LoVo (cell line): Measurements from ENCODE around the gene NFRKB.
"Not testable (repeated sequence)": the region's sequence is repeated elsewhere in the genome, so short reads cannot be mapped to it uniquely, and the experiment has no call there.

Experiments
- DNase-seq: peaks from one replicate; pipeline ENCODE4 v3.0.0-alpha.2; 2016; ENCODE audit warnings: low spot score

The NFRKB gene

DNA sequence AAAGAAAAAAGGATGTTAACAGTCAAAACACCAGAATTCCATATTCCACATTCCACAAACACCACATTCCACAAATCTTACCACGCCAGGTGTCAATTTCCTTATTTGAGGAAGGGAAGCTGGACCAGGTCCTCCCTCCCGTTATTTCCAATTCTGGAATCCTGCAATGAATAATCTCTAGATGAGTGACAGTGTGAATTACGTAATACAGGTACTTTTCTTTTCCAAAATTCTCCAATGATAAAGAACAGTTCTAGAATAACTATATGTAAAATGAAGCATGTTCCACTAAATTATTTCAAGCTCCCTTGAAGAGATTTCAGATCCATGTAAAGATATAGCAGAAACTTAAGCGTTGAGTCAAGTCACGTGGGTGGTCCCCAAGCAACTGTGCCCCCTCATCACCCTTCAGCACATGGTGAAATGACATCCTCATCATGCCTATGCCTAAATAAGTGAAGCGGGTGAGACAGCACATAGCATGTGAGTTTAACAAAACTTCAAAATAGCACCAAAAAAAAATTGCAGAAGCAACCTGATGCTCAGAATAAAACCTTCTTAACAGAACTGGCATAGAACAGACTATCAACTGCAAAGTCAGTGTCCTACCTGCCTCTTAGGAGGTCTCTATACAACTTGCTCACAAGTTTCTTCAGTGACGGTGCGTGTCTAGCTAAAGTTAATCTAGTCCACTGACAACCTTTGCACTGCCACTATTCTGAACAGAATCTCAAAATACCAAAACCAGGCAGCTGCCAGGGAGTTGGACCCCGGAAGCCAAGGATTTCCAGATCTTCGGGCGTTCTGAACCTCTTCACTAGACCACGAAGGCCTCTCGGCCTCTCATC is 876 bp downstream of the NFRKB start:
- DNase-seq, result peak; percentile 5

DNA sequence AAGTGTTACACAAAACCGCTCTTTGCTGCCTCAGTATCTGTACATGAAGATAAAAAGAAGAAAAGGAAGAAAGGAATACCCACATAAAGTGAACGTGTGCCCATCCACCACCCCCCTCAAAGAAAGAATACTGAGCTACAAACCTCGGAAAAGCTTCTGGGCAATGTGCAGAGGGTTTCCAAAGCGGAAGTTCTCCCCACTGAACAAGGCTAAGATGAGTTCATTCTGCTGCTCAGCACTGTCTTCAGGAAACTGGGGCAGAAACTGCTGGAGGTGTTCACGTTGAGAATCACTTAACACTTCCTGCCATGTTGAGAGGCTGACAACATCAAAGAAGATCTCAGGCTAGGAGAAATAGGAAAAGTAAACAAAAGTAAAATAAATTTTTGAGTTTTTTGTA is 6.9 kb downstream of the NFRKB start:
- DNase-seq, result no peak

DNA sequence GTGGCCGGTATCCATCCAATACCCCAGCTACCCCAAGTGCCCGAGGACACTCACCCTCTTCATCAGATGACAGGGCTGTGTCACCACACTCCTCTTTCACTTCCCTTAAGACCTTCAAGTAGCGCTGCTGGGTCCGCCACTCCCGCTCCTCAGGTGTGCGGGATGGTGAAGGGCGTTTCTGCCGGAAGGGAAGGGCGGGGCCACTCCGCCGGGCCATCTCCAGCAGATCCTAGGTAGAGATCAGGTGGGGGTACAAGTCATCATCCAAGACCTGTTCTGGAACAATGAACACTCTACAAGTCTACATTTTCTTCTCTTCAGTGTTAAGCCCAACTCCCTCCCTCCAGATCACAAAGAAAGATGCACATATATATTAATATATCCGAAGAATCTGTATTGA is 10.0 kb downstream of the NFRKB start:
- no peak for DNase-seq

DNA sequence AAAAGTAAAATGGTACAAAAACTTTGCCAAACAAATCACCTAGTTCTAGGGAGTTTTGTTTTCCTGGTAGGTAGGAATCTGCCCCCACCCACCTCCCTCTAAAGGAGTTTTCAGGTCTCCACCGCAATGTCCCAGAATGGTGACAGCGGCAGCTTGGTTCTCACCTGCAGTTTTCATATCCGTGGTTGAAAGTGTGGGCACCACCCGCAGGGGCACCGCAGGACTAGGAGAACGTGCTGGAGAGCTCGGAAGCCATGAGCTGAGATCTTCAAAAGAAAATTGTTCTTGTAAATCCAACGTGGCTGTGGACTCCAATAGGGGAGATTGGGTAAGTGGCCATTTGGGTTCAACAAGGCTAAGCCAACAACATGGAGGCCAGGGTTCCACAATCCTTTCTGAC is 10.8 kb downstream of the NFRKB start:
- DNase-seq, result no peak

GRCh38 chr11:129881570-129882170 is 13.7 kb downstream of the NFRKB start:
- DNase-seq, result no peak

GRCh38 chr11:129880311-129880710 is 15.1 kb downstream of the NFRKB start:
- DNase-seq, result no peak

DNA sequence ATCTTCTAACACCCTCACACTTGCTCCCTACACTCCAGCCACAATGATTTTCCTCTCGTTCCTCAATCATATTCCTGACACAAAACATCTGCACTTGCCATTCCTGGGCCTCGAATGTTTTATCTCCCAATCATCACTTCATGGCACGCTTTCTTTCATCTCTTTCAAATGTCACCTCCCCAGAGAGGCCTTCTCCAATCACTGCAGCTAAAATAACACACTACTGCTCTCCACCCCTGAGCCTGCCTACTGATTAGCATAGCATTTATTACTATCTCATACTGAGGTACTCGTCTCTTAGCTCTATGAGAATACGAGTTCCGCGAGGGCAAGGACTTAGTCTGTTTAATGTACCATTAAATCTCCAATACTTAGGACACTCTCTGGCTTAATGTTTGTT is 23.5 kb downstream of the NFRKB start:
- no peak for DNase-seq

GRCh38 chr11:129868626-129869025 is 26.8 kb downstream of the NFRKB start:
- not testable (repeated sequence) for DNase-seq

DNA sequence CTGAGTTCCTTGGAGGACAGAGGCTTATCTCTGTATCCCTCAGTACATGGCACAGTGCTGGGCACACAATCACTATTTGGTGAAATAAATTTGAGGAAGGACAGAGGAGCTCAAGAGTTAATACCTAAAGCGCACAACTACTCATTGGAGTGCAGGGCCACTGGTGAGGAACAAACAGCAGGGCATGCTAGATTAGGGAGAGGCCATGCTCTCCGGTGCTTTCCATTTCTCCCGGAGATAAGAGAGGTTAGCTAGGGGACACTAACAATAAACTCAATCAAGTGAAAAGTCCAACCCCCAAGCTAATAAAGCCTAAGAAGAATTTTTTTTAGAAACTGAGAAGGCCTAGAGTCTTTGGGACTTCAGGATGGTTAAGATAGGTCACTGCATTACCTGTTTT is 29.1 kb downstream of the NFRKB start:
- no peak for DNase-seq

GRCh38 chr11:129865701-129866100 is 29.7 kb downstream of the NFRKB start:
- no peak for DNase-seq

DNA sequence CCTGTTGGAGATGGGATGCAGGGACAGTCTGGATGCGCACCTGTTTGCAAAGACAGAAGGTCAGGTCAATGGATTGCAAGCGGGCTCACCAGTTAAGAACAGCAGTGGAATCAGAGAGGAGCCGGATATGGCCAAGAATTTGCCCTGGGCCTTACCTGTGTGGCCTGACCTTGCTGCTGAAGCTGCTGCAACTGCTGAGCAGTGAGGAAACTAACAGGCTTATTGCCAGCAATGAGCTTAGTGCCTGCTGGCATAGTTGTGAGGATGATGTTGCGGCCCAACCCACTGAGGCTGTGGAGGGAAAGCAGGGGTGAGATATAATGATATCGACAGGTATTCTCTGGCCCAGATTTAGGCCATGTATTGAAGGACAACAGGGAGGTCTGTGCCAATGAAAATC is 30.6 kb downstream of the NFRKB start:
- DNase-seq, result no peak

DNA sequence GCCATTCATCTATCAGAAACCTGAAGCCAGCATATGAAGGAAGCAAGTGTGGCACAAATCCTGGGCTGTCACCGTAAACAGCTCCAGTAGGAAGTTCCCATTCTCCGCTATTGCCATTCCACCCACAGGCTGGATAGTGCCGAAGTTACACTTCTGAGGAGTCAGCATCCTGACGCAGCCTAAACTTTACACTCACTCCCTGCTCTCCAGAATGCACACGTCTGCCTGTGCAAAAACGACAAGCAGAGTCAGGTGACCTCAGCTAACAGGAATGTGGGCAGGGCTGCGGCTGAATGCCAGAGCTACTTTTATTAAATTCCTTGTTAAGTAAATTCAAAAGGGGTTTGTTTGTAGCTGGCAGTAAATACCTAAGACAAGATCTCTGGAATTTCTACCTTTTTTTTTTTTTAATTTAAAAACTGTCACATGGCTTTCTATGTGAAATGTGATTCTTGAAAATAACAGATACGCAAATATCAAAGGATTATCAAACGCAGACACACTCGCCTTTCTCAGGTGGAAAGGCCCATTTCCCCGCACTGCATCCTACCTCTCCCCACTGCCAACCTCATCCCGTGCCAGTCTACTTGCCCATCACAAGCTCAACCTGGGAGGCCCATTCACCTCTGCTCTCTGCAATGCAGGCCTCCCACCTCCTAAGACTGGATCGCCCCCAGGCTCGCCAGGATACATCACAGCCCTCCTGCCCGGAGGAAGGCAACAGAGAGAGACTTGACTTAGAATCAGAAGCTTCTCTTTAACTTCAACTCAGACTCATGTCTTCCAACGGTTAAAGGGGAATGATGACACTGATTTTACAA is 33.5 kb downstream of the NFRKB start:
- peak; percentile 93 for DNase-seq

DNA sequence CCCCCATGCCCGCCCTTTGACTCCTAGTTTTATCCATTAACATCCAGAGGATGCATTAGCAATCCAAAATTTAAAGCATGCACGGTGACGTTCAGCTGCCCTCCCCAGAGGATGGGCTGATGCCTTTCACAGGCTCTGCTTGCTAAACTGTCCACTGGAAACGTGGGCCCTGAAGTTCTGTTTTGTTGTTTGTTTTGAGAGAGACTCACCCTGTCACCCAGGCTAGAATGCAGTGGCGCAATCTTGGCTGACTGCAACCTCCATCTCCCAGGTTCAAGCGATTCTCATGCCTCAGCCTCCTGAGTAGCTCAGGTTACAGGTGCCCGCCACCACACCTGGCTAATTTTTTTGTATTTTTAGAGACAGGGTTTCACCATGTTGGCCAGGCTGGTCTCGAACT is 39.3 kb downstream of the NFRKB start:
- DNase-seq, result no peak

- no peak for DNase-seq
These were observed 40.3 kb downstream of the NFRKB start for GRCh38 chr11:129855086-129855485.

GRCh38 chr11:129854232-129854805 is 41.1 kb downstream of the NFRKB start:
- no peak for DNase-seq

- DNase-seq, result peak; percentile 86
These were observed 41.7 kb downstream of the NFRKB start for GRCh38 chr11:129853518-129854231.

DNA sequence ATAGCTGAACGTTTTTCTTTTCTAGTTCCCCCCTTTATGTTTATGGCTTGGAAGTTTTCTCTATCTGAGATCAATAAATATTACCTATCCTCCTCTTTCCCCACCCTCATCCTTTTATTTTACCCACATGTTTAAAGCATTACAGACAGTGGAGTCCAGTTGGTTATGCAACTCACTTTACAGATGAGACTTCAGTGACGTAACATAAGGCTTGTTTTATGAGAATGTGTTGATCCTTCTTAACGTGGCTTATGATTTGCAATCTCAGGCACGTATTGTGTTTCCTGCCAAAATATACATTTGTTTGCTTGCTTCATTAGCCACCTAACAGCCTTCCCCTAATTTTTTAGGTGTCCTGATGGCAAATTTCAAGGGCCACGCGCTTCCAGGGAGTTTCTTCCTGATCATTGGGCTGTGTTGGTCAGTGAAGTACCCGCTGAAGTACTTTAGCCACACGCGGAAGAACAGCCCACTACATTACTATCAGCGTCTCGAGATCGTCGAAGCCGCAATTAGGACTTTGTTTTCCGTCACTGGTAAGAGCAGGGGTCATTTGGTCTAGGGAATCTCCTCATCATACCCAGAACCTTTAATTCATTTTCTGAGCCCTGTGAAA is 43.1 kb downstream of the NFRKB start:
- DNase-seq, result no peak

DNA sequence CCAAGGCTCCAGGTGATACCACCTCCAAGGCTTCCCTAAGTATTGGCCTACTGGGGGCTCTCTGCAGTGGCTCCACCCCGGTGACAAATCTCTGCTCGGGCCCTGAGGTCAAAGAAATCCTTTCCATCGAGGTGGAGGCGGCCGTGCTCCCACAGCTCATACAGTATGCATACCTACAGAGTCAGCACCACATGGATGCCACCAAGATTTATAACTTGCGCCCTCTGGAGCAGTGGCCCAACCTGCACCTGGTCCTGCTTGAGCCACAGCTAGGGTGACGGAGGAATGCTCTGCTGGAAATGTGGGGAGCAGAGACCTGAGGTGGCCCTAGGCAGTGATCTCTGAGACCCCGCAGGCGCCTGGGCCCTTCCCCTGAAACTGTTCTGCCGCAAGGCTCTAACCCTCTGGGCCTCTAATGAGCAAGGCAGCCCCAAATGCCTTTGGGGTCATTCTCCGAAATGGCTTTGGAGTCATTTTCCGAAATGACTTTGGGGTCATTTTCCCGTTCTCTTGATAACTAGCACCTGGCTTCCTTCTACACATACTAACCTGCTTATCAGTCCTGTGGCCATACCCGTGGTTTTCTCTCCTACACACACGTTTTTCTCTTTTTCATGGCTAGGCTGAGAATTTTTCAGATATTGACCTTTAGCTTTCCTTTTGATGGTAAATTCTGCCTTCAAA is 45.8 kb downstream of the NFRKB start:
- DNase-seq, result no peak

DNA sequence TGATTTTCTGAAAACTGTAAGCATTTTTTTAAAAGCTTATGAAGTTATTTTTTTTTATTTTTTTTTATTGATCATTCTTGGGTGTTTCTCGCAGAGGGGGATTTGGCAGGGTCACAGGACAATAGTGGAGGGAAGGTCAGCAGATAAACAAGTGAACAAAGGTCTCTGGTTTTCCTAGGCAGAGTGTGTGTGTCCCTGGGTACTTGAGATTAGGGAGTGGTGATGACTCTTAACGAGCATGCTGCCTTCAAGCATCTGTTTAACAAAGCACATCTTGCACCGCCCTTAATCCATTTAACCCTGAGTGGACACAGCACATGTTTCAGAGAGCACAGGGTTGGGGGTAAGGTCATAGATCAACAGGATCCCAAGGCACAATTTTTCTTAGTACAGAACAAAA is 48.0 kb downstream of the NFRKB start:
- not testable (repeated sequence) for DNase-seq

DNA sequence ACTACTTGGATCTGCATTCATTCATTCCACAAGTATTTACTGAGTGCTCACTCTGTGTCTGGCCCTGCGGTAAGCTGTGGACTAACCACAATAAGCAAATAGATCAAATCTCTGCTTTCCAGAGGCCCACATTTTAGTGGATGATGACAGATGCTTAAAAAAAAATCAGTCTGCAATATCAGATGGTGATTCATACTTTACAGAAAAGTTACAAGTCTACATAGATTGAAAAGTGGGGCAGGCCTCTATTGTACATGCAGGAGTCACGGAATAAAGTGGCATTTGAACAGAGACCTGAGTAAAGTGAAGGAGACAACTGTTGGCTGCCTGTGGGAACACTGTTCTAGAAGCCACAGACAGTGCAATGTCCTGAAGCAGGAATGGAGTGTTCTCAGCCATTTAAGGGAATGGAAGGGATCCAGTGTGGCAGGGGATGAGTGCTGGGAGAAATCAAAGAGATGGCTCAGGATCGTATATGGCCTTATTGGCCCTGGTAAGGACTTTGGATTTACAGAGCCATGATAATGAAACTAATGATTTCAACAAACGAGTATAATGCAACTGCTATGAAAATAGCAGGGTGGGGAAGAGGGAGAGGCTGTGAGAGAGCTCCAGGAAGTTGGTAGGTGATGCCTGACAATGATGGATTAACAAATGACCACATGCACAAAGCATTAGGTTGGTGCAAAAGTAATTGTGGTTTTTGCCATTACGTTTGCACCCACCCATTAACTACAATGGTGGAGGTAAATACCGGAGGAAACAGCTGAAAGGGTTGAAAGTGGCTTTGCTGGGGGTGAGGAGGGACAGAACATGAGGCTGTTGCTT is 48.7 kb downstream of the NFRKB start:
- peak; percentile 74 for DNase-seq
